AG08396 (cell line): ENCODE data around the gene IL22RA2.

Experiments used
- DNase-seq: peaks from one replicate; pipeline ENCODE4 v3.0.0; 2012; ENCODE audit warnings: low spot score, mixed read lengths

IL22RA2 gene

GRCh38 chr6:137097057-137097456 is 76.4 kb downstream of the IL22RA2 start:
- no peak for DNase-seq

- no peak for DNase-seq
Observed at GRCh38 chr6:137095651-137096238, 77.7 kb downstream of the IL22RA2 start.

DNA sequence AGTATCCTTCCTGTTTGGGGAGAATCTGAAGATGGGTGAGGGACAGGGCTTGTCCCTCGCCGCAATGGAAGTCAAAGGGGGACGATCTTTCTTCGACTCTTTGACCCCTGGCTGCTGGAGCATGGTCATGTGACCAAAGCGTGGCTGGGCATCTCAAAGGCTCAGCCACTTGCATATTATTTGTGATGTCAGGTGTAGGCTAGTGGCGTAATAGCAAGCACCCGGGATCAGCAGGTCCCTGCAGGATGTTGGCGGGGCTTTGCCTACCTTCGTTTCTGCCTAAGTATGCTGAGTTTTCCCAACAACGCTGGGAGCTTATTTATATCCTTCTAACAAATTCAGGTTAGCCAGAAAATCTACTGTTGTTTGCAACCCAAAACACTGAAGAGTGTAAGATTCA is 78.4 kb downstream of the IL22RA2 start:
- DNase-seq, result no peak

DNA sequence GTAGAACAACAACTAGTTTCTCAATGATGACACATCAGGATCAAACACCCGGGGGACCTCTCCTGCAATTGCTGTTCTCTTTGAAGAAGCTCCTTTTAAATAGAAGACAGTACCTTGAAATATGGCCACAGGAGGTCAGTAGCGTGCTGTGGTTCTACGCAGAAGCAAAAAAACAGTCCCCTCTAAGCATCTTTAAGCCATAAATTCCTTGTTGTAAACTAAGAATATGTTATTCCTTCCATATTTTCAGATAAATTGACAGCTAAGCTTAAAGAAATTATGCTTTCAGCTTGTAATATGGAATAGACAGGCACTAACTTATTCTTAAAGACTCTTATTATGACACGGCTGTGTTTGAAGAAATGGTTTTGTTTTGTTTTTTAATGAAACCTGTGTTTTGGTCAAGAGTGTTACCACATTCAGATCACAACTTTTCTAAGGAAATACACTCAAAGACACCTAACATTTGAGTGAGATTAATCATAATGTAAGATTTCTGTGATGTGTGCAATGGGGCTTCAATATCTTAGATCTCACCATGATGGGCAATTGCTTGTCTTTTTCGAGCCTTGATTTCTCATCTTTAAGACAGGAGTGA is 78.9 kb downstream of the IL22RA2 start:
- DNase-seq, result peak; percentile 35
